ENCODE measurements around the gene CACNA1H. TPM values are rescaled to one million over a fixed set of nuclear protein-coding genes. Genes with fewer than 3 reads are reported as not detected.
"Not testable (repeated sequence)": the region's sequence is repeated elsewhere in the genome, so short reads cannot be mapped to it uniquely, and the experiment has no call there.

Gene CACNA1H
- total RNA-seq, 1 donor from 2014 or later, result 26.1 TPM

GRCh38 chr16:1222553-1223354, 69.8 kb downstream of the CACNA1H start:
- H3K27ac ChIP-seq (ENCODE audit: low read depth, low read length), result no peak overlapping the region
- no peaks in the 10 kb centered on the region for H3K9me3 ChIP-seq (ENCODE audit: control insufficient read depth in 3 of 3, low read length in 3 of 3)
- H3K4me1 ChIP-seq (ENCODE audit: control insufficient read depth in 3 of 3, insufficient read depth in 3 of 3, low read length in 3 of 3), result no peaks in the 10 kb centered on the region
- no peaks in the 10 kb centered on the region for H3K36me3 ChIP-seq (ENCODE audit: control insufficient read depth in 3 of 3, insufficient read depth in 3 of 3, low read length in 3 of 3)
- no peak overlapping the region for H3K4me3 ChIP-seq (ENCODE audit: low read length in 3 of 3)
- H3K27me3 ChIP-seq (ENCODE audit: control insufficient read depth in 3 of 3, insufficient read depth in 3 of 3, low read length in 3 of 3), result peaks cover 6 to 11% (median 10%) of the 10 kb centered on the region in 3 donors
- no peak overlapping the region for H3K9ac ChIP-seq (ENCODE audit: low read depth in 1 of 3, low read length in 3 of 3)

- Histone ChIP-seq H3K27ac (ENCODE audit: low read depth, low read length) (no peak overlapping the region), H3K36me3 (ENCODE audit: control insufficient read depth in 3 of 3, insufficient read depth in 3 of 3, low read length in 3 of 3) (no peaks in the 10 kb centered on the region), H3K9ac (ENCODE audit: low read depth in 1 of 3, low read length in 3 of 3) (no peak overlapping the region), H3K4me1 (ENCODE audit: control insufficient read depth in 3 of 3, insufficient read depth in 3 of 3, low read length in 3 of 3) (no peaks in the 10 kb centered on the region), H3K4me3 (ENCODE audit: low read length in 3 of 3) (no peak overlapping the region), H3K9me3 (ENCODE audit: control insufficient read depth in 3 of 3, low read length in 3 of 3) (no peaks in the 10 kb centered on the region), H3K27me3 (ENCODE audit: control insufficient read depth in 3 of 3, insufficient read depth in 3 of 3, low read length in 3 of 3) (peaks cover 6 to 14% (median 6%) of the 10 kb centered on the region in 3 donors)
Measured at GRCh38 chr16:1223355-1224214, 70.7 kb downstream of the CACNA1H start.

DNA sequence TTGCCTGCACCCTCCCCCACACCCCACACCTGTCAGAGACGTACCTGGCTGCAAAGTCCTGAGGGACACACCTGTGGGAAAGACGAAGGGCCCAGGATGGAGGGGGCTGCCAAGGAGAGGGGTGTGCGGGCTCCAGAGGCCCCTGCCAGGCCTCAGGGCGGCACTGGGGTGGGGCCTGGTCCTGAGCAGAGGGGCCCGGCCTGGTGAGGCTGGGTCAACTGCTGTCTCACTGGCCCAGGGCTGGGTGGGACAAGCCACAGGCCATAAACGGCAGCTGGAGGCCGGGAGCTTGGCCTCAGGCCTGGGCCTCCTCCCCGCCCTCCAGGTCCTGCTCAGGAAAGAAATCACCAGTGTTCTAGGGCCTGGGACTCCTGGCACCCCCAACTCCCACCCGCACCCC, 71.7 kb downstream of the CACNA1H start:
- no peak overlapping the region for H3K4me3 ChIP-seq (ENCODE audit: low read length in 3 of 3)
- no peaks in the 10 kb centered on the region for H3K4me1 ChIP-seq (ENCODE audit: control insufficient read depth in 3 of 3, insufficient read depth in 3 of 3, low read length in 3 of 3)
- no peak overlapping the region for H3K9ac ChIP-seq (ENCODE audit: low read depth in 1 of 3, low read length in 3 of 3)
- peaks cover 6 to 10% (median 6%) of the 10 kb centered on the region in 3 donors for H3K27me3 ChIP-seq (ENCODE audit: control insufficient read depth in 3 of 3, insufficient read depth in 3 of 3, low read length in 3 of 3)
- H3K9me3 ChIP-seq (ENCODE audit: control insufficient read depth in 3 of 3, low read length in 3 of 3), result no peaks in the 10 kb centered on the region
- H3K27ac ChIP-seq (ENCODE audit: low read depth, low read length), result no peak overlapping the region
- H3K36me3 ChIP-seq (ENCODE audit: control insufficient read depth in 3 of 3, insufficient read depth in 3 of 3, low read length in 3 of 3), result no peaks in the 10 kb centered on the region

DNA sequence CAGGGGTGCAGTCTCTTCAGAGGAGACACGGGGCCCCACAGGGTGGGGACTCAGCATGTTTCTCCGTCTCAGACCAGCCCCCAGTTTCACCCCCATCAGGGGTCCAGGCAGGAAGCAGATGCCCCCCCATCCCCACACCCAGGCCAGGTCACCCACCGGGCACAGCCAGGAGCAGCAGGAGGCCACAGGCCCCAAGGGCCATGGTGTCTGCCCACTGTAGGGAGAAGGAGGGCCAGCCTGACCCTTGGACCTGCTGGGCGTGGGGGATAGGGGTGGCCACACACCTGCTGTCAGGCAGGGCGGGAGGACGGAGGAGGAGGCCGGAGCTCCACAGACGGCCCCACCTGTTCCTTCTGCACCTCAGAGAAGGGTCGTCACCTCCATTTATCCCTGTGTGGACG, 72.1 kb downstream of the CACNA1H start, which contains the start of gene TPSG1:
Gene TPSG1 (minus strand): TSS at position 218 of the 401 bp plus-strand sequence. CDS start 16 bp downstream, at position 202.
- H3K9me3 ChIP-seq (ENCODE audit: control insufficient read depth in 3 of 3, low read length in 3 of 3), result no peaks in the 10 kb centered on the region
- H3K36me3 ChIP-seq (ENCODE audit: control insufficient read depth in 3 of 3, insufficient read depth in 3 of 3, low read length in 3 of 3), result no peaks in the 10 kb centered on the region
- H3K27ac ChIP-seq (ENCODE audit: low read depth, low read length), result no peak within 1 kb of the TSS
- no peaks in the 10 kb centered on the region for H3K4me1 ChIP-seq (ENCODE audit: control insufficient read depth in 3 of 3, insufficient read depth in 3 of 3, low read length in 3 of 3)
- H3K4me3 ChIP-seq (ENCODE audit: low read length in 3 of 3), result no peak within 1 kb of the TSS
- no peak within 1 kb of the TSS for H3K9ac ChIP-seq (ENCODE audit: low read depth in 1 of 3, low read length in 3 of 3)
- peaks cover 6 to 10% (median 6%) of the 10 kb centered on the region in 3 donors for H3K27me3 ChIP-seq (ENCODE audit: control insufficient read depth in 3 of 3, insufficient read depth in 3 of 3, low read length in 3 of 3)

DNA sequence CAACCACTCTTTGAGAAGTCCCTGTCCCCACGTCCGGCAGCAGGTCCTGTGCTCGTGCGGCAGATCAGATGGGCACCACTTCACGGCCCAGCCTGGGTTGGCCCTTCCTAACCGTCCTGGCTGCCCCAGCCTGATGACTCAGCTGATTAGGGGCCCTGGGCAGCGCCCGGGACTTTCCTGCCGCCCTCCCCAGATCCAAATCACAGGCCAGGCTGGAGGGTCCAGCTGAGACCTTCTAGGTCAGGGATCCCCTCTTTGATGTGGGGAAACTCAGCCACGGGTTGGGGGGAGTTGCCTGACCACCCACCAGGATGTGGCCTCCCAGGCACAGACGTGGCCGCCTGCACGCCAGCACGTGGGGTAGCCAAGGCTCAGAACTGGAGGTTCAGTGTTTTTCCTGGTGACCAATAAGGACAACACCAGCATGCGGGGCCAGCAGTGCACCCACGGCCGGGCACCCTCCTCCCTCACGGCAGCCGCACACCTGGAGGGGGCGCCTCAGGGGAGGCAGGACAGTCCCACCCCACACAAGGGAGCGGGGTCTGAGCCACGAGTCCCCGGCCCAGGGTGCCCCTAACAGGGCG, 72.9 kb downstream of the CACNA1H start:
- not testable (repeated sequence) for H3K36me3 ChIP-seq (ENCODE audit: control insufficient read depth in 3 of 3, insufficient read depth in 3 of 3, low read length in 3 of 3); H3K4me1 ChIP-seq (ENCODE audit: control insufficient read depth in 3 of 3, insufficient read depth in 3 of 3, low read length in 3 of 3); H3K9ac ChIP-seq (ENCODE audit: low read depth in 1 of 3, low read length in 3 of 3); H3K4me3 ChIP-seq (ENCODE audit: low read length in 3 of 3); H3K27ac ChIP-seq (ENCODE audit: low read depth, low read length); H3K9me3 ChIP-seq (ENCODE audit: control insufficient read depth in 3 of 3, low read length in 3 of 3)
- peaks cover 6 to 11% (median 10%) of the 10 kb centered on the region in 3 donors for H3K27me3 ChIP-seq (ENCODE audit: control insufficient read depth in 3 of 3, insufficient read depth in 3 of 3, low read length in 3 of 3)

DNA sequence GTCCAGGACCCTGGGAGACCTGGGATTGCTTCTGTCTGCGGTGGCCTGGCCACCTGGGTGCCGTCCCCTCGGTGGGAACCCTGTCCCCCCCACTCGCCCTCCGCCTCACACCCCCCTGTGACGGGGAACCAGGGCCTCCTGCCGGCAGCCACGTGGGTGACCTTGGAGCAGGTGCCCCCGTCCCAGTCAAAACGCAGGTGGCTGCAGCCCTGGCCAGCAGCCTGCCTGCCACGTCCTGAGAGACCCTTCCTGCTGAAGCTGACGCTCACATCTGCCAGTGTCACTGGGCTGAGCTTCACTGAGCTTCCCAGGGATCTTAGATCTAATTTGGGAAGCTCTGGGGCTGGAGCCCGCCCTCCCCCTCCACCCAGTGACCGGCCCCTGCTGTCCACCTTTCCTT, 73.8 kb downstream of the CACNA1H start:
- H3K9ac ChIP-seq (ENCODE audit: low read depth in 1 of 3, low read length in 3 of 3); H3K4me3 ChIP-seq (ENCODE audit: low read length in 3 of 3); H3K27ac ChIP-seq (ENCODE audit: low read depth, low read length); H3K4me1 ChIP-seq (ENCODE audit: control insufficient read depth in 3 of 3, insufficient read depth in 3 of 3, low read length in 3 of 3); H3K36me3 ChIP-seq (ENCODE audit: control insufficient read depth in 3 of 3, insufficient read depth in 3 of 3, low read length in 3 of 3); H3K9me3 ChIP-seq (ENCODE audit: control insufficient read depth in 3 of 3, low read length in 3 of 3): not testable (repeated sequence)
- peaks cover 6 to 11% (median 6%) of the 10 kb centered on the region in 3 donors for H3K27me3 ChIP-seq (ENCODE audit: control insufficient read depth in 3 of 3, insufficient read depth in 3 of 3, low read length in 3 of 3)

GRCh38 chr16:1228227-1228626, 75.3 kb downstream of the CACNA1H start:
- not testable (repeated sequence) for H3K27ac ChIP-seq (ENCODE audit: low read depth, low read length); H3K9me3 ChIP-seq (ENCODE audit: control insufficient read depth in 3 of 3, low read length in 3 of 3); H3K27me3 ChIP-seq (ENCODE audit: control insufficient read depth in 3 of 3, insufficient read depth in 3 of 3, low read length in 3 of 3); H3K9ac ChIP-seq (ENCODE audit: low read depth in 1 of 3, low read length in 3 of 3); H3K4me3 ChIP-seq (ENCODE audit: low read length in 3 of 3); H3K36me3 ChIP-seq (ENCODE audit: control insufficient read depth in 3 of 3, insufficient read depth in 3 of 3, low read length in 3 of 3); H3K4me1 ChIP-seq (ENCODE audit: control insufficient read depth in 3 of 3, insufficient read depth in 3 of 3, low read length in 3 of 3)

GRCh38 chr16:1229476-1229875, 76.6 kb downstream of the CACNA1H start:
- not testable (repeated sequence) for H3K27ac ChIP-seq (ENCODE audit: low read depth, low read length); H3K36me3 ChIP-seq (ENCODE audit: control insufficient read depth in 3 of 3, insufficient read depth in 3 of 3, low read length in 3 of 3); H3K4me1 ChIP-seq (ENCODE audit: control insufficient read depth in 3 of 3, insufficient read depth in 3 of 3, low read length in 3 of 3); H3K9ac ChIP-seq (ENCODE audit: low read depth in 1 of 3, low read length in 3 of 3); H3K27me3 ChIP-seq (ENCODE audit: control insufficient read depth in 3 of 3, insufficient read depth in 3 of 3, low read length in 3 of 3); H3K4me3 ChIP-seq (ENCODE audit: low read length in 3 of 3); H3K9me3 ChIP-seq (ENCODE audit: control insufficient read depth in 3 of 3, low read length in 3 of 3)

- not testable (repeated sequence) for H3K9me3 ChIP-seq (ENCODE audit: control insufficient read depth in 3 of 3, low read length in 3 of 3); H3K4me3 ChIP-seq (ENCODE audit: low read length in 3 of 3); H3K9ac ChIP-seq (ENCODE audit: low read depth in 1 of 3, low read length in 3 of 3); H3K27me3 ChIP-seq (ENCODE audit: control insufficient read depth in 3 of 3, insufficient read depth in 3 of 3, low read length in 3 of 3); H3K27ac ChIP-seq (ENCODE audit: low read depth, low read length); H3K36me3 ChIP-seq (ENCODE audit: control insufficient read depth in 3 of 3, insufficient read depth in 3 of 3, low read length in 3 of 3); H3K4me1 ChIP-seq (ENCODE audit: control insufficient read depth in 3 of 3, insufficient read depth in 3 of 3, low read length in 3 of 3)
Measured at GRCh38 chr16:1230084-1230470, 77.2 kb downstream of the CACNA1H start, which contains the start of gene TPSB2. TPSB2 (minus strand) TSS chr16:1230184; CDS start chr16:1229951, 233 bp downstream.

Data from skeletal muscle tissue (tissue), 4 donors.